NCI-H2227 (cell line): Measurements from ENCODE around the gene EDA.

Experiments
- DNase-seq: peaks from one replicate; lab custom pipeline; 2025; ENCODE audit not compliant: unreplicated experiment; lab: John Stamatoyannopoulos, UW

EDA gene

GRCh38 chrX:69615779-69616456 lies at the start of gene EDA:
EDA (plus strand) TSS chrX:69616113.
- DNase-seq = peak; percentile 93

- DNase-seq = no peak
Observed at GRCh38 chrX:69568828-69569227, 47.1 kb upstream of the EDA start.

- no peak for DNase-seq
Observed at GRCh38 chrX:69597399-69597798, 18.5 kb upstream of the EDA start.

GRCh38 chrX:69600182-69600581 lies 15.7 kb upstream of the EDA start:
- DNase-seq = no peak

GRCh38 chrX:69603566-69604194 lies 12.2 kb upstream of the EDA start:
- no peak for DNase-seq

GRCh38 chrX:69605521-69605920 lies 10.4 kb upstream of the EDA start:
- no peak for DNase-seq

GRCh38 chrX:69607616-69608015 lies 8.3 kb upstream of the EDA start:
- no peak for DNase-seq

GRCh38 chrX:69613946-69614345 lies 2.0 kb upstream of the EDA start:
- DNase-seq = no peak

- DNase-seq = no peak
Observed at GRCh38 chrX:69614886-69615285, 1.0 kb upstream of the EDA start.

GRCh38 chrX:69615342-69615741 lies 571 bp upstream of the EDA start:
- DNase-seq = no peak

GRCh38 chrX:69616457-69617203 lies 717 bp downstream of the EDA start:
- no peak for DNase-seq

GRCh38 chrX:69618803-69619202 lies 2.9 kb downstream of the EDA start:
- DNase-seq = peak; percentile 13

- DNase-seq = no peak
Observed at GRCh38 chrX:69626129-69626528, 10.2 kb downstream of the EDA start.

- DNase-seq = no peak
Observed at GRCh38 chrX:69627744-69628143, 11.8 kb downstream of the EDA start.

GRCh38 chrX:69630147-69630546 lies 14.2 kb downstream of the EDA start:
- no peak for DNase-seq

- no peak for DNase-seq
Observed at GRCh38 chrX:69664693-69665092, 48.8 kb downstream of the EDA start.

- DNase-seq = no peak
Observed at GRCh38 chrX:69670001-69670555, 54.2 kb downstream of the EDA start.

- DNase-seq = no peak
Observed at GRCh38 chrX:69674891-69675290, 59.0 kb downstream of the EDA start.

GRCh38 chrX:69705818-69706217 lies 89.9 kb downstream of the EDA start:
- no peak for DNase-seq

- DNase-seq = no peak
Observed at GRCh38 chrX:69718102-69718501, 102.2 kb downstream of the EDA start.

- DNase-seq = no peak
Observed at GRCh38 chrX:69724307-69724706, 108.4 kb downstream of the EDA start.

- DNase-seq = no peak
Observed at GRCh38 chrX:69740317-69740716, 124.4 kb downstream of the EDA start.
